Liver (tissue), 3 donors: ENCODE results near the gene GALNT17.

ENCODE experiments used
- ATF3 ChIP-seq: IDR thresholded peaks from 2 replicates; pipeline ENCODE4 v1.6.1; 2016; ENCODE audit warnings: antibody characterized with exemption
- EGR1 ChIP-seq, 2 donors: IDR thresholded peaks; 2 replicates each; pipeline ENCODE4 v1.6.1; 2016 to 2018; ENCODE audit warnings: antibody characterized with exemption in 2 of 2, low read depth in 2 of 2
- FOXA1 ChIP-seq: IDR thresholded peaks from 2 replicates; pipeline ENCODE4 v1.6.1; 2016; ENCODE audit warnings: antibody characterized with exemption
- GABPA ChIP-seq, 2 donors: IDR thresholded peaks in 1 of 2; conservative IDR thresholded peaks in 1 of 2; 2 replicates each; pipeline ENCODE4 v1.6.1; 2016; ENCODE audit warnings: antibody characterized with exemption in 2 of 2, mild to moderate bottlenecking in 1 of 2, moderate library complexity in 1 of 2
- HNF4G ChIP-seq: IDR thresholded peaks from 2 replicates; pipeline ENCODE4 v1.6.1; 2016; ENCODE audit warnings: antibody characterized with exemption
- JUND ChIP-seq, 2 donors: IDR thresholded peaks; 2 replicates each; pipeline ENCODE4 v1.6.1; 2016; ENCODE audit warnings: antibody characterized with exemption in 2 of 2
- RAD21 ChIP-seq, 2 donors: IDR thresholded peaks; 2 replicates each; pipeline ENCODE4 v1.6.1; 2016; ENCODE audit warnings: antibody characterized with exemption in 2 of 2, mild to moderate bottlenecking in 2 of 2
- REST ChIP-seq: IDR thresholded peaks from 2 replicates; pipeline ENCODE4 v1.6.1; 2016; ENCODE audit warnings: antibody characterized with exemption, mild to moderate bottlenecking
- SP1 ChIP-seq: IDR thresholded peaks from 2 replicates; pipeline ENCODE4 v1.6.1; 2018; ENCODE audit warnings: antibody characterized with exemption, mild to moderate bottlenecking
- TAF1 ChIP-seq: conservative IDR thresholded peaks from 2 replicates; pipeline ENCODE4 v1.6.1; 2016; ENCODE audit warnings: antibody characterized with exemption, mild to moderate bottlenecking
- YY1 ChIP-seq: IDR thresholded peaks from 2 replicates; pipeline ENCODE4 v1.6.1; 2016; ENCODE audit warnings: antibody characterized with exemption, mild to moderate bottlenecking
- TF ChIP-seq, protein P1 (sequence below): fragments of 150-350 bp; IDR thresholded peaks from 2 replicates; pipeline ENCODE4 v1.5.1; 2017; ENCODE audit warnings: improper control_type of control experiment, low read depth, low read length; ENCODE audit not compliant: missing input control
- TF ChIP-seq, protein P2 (sequence below): IDR thresholded peaks from 2 replicates; pipeline ENCODE4 v1.6.1; 2016; ENCODE audit warnings: antibody characterized with exemption
- TF ChIP-seq, protein P3 (sequence below): IDR thresholded peaks from 2 replicates; pipeline ENCODE4 v1.6.1; 2016; ENCODE audit warnings: antibody characterized with exemption
- donor health status: healthy.
- donor health status: healthy.

- TF ChIP-seq, protein P1, sequence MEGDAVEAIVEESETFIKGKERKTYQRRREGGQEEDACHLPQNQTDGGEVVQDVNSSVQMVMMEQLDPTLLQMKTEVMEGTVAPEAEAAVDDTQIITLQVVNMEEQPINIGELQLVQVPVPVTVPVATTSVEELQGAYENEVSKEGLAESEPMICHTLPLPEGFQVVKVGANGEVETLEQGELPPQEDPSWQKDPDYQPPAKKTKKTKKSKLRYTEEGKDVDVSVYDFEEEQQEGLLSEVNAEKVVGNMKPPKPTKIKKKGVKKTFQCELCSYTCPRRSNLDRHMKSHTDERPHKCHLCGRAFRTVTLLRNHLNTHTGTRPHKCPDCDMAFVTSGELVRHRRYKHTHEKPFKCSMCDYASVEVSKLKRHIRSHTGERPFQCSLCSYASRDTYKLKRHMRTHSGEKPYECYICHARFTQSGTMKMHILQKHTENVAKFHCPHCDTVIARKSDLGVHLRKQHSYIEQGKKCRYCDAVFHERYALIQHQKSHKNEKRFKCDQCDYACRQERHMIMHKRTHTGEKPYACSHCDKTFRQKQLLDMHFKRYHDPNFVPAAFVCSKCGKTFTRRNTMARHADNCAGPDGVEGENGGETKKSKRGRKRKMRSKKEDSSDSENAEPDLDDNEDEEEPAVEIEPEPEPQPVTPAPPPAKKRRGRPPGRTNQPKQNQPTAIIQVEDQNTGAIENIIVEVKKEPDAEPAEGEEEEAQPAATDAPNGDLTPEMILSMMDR: no peak
- TF ChIP-seq EGR1 (IDR thresholded peaks at IDR 0.05; ENCODE audit: low read depth in 2 of 2): no peak
- TF ChIP-seq REST: no peak
- TF ChIP-seq GABPA (IDR thresholded peaks at IDR 0.05 in 1 of 2, conservative IDR thresholded peaks at IDR 0.05 in 1 of 2): no peak
- no peak for TF ChIP-seq YY1
- no peak for TF ChIP-seq FOXA1
- no peak for TF ChIP-seq ATF3
- TF ChIP-seq JUND (IDR thresholded peaks at IDR 0.05): no peak
- TF ChIP-seq TAF1: no peak
- TF ChIP-seq, protein P2, sequence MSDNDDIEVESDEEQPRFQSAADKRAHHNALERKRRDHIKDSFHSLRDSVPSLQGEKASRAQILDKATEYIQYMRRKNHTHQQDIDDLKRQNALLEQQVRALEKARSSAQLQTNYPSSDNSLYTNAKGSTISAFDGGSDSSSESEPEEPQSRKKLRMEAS: no peak
- no peak for TF ChIP-seq SP1
- TF ChIP-seq RAD21 (IDR thresholded peaks at IDR 0.05): no peak
- TF ChIP-seq, protein P3, sequence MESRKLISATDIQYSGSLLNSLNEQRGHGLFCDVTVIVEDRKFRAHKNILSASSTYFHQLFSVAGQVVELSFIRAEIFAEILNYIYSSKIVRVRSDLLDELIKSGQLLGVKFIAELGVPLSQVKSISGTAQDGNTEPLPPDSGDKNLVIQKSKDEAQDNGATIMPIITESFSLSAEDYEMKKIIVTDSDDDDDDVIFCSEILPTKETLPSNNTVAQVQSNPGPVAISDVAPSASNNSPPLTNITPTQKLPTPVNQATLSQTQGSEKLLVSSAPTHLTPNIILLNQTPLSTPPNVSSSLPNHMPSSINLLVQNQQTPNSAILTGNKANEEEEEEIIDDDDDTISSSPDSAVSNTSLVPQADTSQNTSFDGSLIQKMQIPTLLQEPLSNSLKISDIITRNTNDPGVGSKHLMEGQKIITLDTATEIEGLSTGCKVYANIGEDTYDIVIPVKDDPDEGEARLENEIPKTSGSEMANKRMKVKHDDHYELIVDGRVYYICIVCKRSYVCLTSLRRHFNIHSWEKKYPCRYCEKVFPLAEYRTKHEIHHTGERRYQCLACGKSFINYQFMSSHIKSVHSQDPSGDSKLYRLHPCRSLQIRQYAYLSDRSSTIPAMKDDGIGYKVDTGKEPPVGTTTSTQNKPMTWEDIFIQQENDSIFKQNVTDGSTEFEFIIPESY: no peak
- no peak for TF ChIP-seq HNF4G
Observed at GRCh38 chr7:71498381-71498780, 366.4 kb downstream of the GALNT17 start.
